ENCODE results near the gene IGF2. TPM values are rescaled to one million over a fixed set of nuclear protein-coding genes. Genes with fewer than 3 reads are reported as not detected.

The IGF2 gene
- total and polyA plus RNA-seq, 7 donors: 5.9 to 471 (median 60.2) TPM

GRCh38 chr11:2172676-2173075 is 33.5 kb upstream of the IGF2 start:
- Histone ChIP-seq H3K27ac (no peak overlapping the region), H3K4me3 (no peak overlapping the region), H3K27me3 (ENCODE audit: insufficient read depth in 3 of 3, low read length in 2 of 3) (peaks cover 0 to 59% (median 11%) of the 10 kb centered on the region in 3 donors), H3K9me3 (no peaks in the 10 kb centered on the region), H3K36me3 (ENCODE audit: insufficient read depth in 1 of 2, low read depth in 1 of 2) (no peaks in the 10 kb centered on the region), H3K4me1 (no peaks in the 10 kb centered on the region)
- no peak for DNase-seq
- no peak for TF ChIP-seq CTCF (IDR thresholded peaks at IDR 0.05)
- no peak for ATAC-seq
- intact Hi-C loops (cut with DNase I): no loop called here
- WGBS, 3 donors: 77 to 86% (median 79%) methylated on average over 12 of the region's 12 CpGs

- intact Hi-C loops (cut with DNase I): no loop called here
- no peak for ATAC-seq
- H3K36me3 ChIP-seq (ENCODE audit: insufficient read depth in 1 of 2, low read depth in 1 of 2): no peaks in the 10 kb centered on the region
- peaks cover 0 to 60% (median 8%) of the 10 kb centered on the region in 3 donors for H3K27me3 ChIP-seq (ENCODE audit: insufficient read depth in 3 of 3, low read length in 2 of 3)
- H3K9me3 ChIP-seq: no peaks in the 10 kb centered on the region
- 46 to 58% (median 51%) methylated on average over 16 to 17 of the region's 17 CpGs for WGBS, 3 donors
- no peak within 1 kb of the TSS for H3K27ac ChIP-seq
- DNase-seq: no peak
- peaks cover under 1% of the 10 kb centered on the region for H3K4me1 ChIP-seq
- no peak for TF ChIP-seq CTCF (IDR thresholded peaks at IDR 0.05)
- no peak within 1 kb of the TSS for H3K4me3 ChIP-seq
Measured at GRCh38 chr11:2171591-2172003, 32.4 kb upstream of the IGF2 start, which contains the start of gene TH. TSS of gene TH (minus strand) at chr11:2171815. CDS start at chr11:2171786, 29 bp downstream.

GRCh38 chr11:2169626-2170570 is 30.7 kb upstream of the IGF2 start:
- 66 to 73% (median 68%) methylated on average over 43 to 45 of the region's 45 CpGs for WGBS, 3 donors
- peaks cover 0 to 74% (median 10%) of the 10 kb centered on the region in 3 donors for H3K27me3 ChIP-seq (ENCODE audit: insufficient read depth in 3 of 3, low read length in 2 of 3)
- intact Hi-C loops (cut with DNase I): loop anchor here in 1 of 2 donors (10.0 kb wide), 1 partner anchor 245 kb away; no protein-coding TSS in a partner anchor
- no peak for ATAC-seq
- H3K4me3 ChIP-seq: no peak overlapping the region
- peaks cover 5% of the 10 kb centered on the region for H3K4me1 ChIP-seq
- H3K36me3 ChIP-seq (ENCODE audit: insufficient read depth in 1 of 2, low read depth in 1 of 2): no peaks in the 10 kb centered on the region
- no peaks in the 10 kb centered on the region for H3K9me3 ChIP-seq
- no peak for TF ChIP-seq CTCF (IDR thresholded peaks at IDR 0.05)
- no peak overlapping the region for H3K27ac ChIP-seq
- DNase-seq: no peak

GRCh38 chr11:2169005-2169378 is 29.8 kb upstream of the IGF2 start:
- Histone ChIP-seq H3K9me3 (no peaks in the 10 kb centered on the region), H3K36me3 (ENCODE audit: insufficient read depth in 1 of 2, low read depth in 1 of 2) (no peaks in the 10 kb centered on the region), H3K4me3 (no peak overlapping the region), H3K27me3 (ENCODE audit: insufficient read depth in 3 of 3, low read length in 2 of 3) (peaks cover 0 to 78% (median 10%) of the 10 kb centered on the region in 3 donors), H3K4me1 (peaks cover 5% of the 10 kb centered on the region), H3K27ac (no peak overlapping the region)
- WGBS, 3 donors: 41 to 48% (median 46%) methylated on average over 10 of the region's 10 CpGs
- no peak for ATAC-seq
- no peak for TF ChIP-seq CTCF (IDR thresholded peaks at IDR 0.05)
- intact Hi-C loops (cut with DNase I): loop anchor here in 1 of 2 donors (10.0 kb wide), 1 partner anchor 246 kb away; no protein-coding TSS in a partner anchor
- DNase-seq: no peak
